Activated naive CD8-positive, alpha-beta T cell treated with anti-CD3 and anti-CD28 coated beads, Interleukin-2, amount 50 U/mL, for 16 hours (primary cell): Measurements from ENCODE around the gene LRP1B.

Experiments used
- DNase-seq: peaks from one replicate; pipeline ENCODE4 v3.0.0-alpha.2; 2020; ENCODE audit warnings: low read depth, low spot score

The LRP1B gene

DNA sequence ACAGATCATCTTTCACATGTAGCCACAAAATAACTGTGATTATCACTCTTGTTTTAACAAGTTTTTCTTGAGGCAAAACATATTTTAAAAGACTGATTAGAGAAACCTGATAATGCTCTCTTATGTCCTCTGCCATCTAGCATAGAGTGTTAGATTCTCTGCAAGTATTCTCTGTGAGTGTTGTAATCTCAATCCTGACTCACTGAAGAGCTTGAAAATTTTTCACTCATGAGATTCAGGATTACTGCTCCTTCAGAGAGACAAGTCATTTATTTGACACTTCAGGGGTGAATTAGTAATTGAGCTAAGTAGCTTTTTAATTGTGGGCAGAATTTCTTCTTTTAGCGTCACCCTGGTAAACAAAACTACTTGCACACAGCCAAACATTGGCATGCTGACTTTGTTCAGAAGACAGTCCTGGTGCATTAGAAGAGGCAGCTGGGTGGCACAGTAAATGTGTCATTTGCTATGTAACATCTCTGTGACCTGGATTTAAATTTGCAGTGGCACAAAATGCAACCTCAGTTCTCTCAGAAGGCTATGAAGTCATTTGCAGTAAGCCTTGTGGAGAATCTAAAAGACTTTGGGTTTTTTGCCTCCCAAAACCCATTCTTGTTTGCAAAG, 172.9 kb downstream of the LRP1B start:
- no peak for DNase-seq

DNA sequence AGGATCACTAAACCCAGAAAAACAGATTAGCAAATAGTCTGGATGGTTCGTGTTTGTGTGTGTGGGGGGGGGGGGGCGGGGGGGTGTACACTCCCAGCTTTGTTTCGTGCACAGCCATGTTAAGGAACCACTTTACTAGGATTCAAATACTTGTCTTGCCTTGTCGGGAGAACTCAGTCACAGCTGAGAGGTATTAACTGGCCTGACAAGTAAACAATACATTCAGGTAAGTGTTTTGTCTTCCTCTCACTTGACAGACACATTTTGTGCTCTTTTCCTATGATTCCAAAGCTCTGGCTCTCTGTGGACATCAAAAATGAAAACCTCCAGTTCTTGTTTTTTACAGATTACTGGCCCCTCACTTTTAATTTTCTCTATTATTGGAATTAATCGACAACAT, 173.5 kb downstream of the LRP1B start:
- no peak for DNase-seq

DNA sequence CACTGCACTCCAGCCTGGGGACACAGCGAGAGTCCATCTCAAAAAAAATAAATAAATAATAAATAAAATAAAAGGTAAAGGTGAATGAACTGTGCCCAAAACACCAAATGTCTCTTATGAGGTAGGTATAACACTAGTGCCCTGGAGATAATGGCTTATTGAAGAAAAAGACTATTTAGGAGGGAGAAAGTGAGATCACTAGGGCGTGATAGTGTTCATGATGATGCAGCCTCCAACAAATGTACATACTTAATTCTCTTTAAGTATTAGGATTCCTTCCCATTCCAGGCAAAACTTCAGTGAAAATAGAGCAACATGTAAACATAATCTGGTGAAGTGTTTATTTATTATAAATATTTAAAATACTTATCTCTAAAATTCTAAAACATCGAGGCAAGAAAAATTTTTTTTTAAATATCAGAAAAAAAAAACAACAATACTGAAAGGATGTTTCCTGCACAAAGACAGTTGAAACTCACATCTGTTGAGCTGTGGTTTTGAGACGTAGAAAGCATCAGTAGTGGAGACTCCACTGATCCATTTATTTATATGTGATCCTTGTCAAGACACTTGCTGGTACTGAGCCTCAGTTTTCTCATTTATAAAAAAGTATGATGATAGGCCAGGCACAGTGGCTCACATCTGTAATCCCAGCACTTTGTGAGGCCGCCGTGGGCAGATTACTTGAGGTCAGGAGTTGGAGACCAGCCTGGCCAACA, 183.3 kb downstream of the LRP1B start:
- DNase-seq: no peak

GRCh38 chr2:141946016-141946415, 184.8 kb downstream of the LRP1B start:
- DNase-seq: no peak

DNA sequence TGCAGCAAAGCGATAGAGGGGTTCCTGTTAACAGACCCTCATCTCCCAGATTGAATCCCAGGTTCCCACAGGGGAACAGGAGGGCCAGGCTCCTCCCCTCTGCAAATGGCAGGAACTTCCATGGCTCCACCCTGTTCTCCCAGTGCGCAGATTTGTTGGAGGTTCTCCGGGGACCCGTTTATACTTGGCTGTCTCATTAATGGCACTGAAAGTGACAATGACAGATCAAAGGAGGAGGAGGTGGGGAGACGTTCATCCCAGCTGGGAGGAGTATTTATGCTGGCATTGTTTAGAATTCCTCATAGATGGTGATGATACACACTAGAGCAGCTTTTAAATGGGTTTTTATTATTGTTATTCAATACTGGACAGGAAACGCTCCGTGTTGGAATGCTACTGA, 186.9 kb downstream of the LRP1B start:
- DNase-seq: no peak

DNA sequence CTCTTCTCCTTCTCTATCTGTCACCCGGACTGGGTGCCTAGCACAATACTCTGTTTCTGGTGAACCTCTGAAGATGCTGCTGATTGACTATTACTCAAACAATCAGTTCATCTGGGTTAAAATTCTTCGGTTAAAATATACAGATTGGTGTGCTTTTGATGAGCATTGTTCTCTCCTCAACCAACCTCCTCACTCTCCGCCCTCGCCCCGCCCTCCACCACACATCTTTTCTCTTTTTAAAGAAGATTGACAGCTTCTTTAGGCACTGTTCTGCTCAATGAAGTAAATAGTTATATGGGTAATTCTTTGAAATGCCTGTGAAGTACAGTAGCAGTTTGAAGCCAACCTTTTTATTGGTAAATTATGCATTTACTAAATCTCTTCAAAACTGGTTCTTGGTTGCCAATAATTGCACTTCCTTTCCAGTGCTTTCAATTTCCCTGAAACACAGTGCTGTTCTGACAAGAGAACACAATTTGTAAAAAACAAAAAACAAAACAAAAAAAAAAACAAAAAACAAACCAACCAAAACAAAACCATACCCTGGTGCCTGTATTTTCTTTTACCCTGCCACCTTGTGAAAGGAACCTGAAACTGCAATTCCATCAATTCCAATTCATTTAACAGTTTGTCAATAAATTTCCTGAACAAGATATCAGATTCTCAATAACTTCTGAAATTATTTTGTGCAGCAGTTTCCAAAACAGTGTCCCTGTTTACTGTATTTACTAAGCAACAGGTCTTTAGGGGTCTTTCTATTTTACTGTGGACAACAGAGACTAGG, 188.6 kb downstream of the LRP1B start:
- DNase-seq: no peak

GRCh38 chr2:141941210-141941714, 189.6 kb downstream of the LRP1B start:
- no peak for DNase-seq

GRCh38 chr2:141940709-141941108, 190.1 kb downstream of the LRP1B start:
- no peak for DNase-seq

GRCh38 chr2:141933226-141933625, 197.6 kb downstream of the LRP1B start:
- DNase-seq: no peak

- no peak for DNase-seq
These were observed 198.6 kb downstream of the LRP1B start for GRCh38 chr2:141932261-141932660.

- no peak for DNase-seq
These were observed 199.0 kb downstream of the LRP1B start for GRCh38 chr2:141931797-141932196.

DNA sequence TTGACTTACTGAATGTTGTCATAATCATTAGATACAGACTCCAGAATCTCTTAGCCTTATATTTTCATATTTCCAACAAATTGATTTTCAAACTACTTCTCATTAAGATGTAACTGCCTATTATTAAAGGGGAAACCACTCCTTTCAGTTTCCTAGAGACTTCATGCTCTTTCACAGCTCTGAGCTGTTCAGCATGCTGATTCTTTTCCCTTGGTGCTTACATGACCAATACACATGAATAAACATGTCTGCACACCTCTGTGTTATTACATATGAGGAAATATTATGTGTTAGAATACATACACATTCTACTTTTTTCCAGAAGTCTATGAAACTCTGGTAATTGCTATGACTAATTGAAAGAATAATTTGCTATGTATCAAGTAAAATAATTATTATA, 200.0 kb downstream of the LRP1B start:
- DNase-seq: no peak

DNA sequence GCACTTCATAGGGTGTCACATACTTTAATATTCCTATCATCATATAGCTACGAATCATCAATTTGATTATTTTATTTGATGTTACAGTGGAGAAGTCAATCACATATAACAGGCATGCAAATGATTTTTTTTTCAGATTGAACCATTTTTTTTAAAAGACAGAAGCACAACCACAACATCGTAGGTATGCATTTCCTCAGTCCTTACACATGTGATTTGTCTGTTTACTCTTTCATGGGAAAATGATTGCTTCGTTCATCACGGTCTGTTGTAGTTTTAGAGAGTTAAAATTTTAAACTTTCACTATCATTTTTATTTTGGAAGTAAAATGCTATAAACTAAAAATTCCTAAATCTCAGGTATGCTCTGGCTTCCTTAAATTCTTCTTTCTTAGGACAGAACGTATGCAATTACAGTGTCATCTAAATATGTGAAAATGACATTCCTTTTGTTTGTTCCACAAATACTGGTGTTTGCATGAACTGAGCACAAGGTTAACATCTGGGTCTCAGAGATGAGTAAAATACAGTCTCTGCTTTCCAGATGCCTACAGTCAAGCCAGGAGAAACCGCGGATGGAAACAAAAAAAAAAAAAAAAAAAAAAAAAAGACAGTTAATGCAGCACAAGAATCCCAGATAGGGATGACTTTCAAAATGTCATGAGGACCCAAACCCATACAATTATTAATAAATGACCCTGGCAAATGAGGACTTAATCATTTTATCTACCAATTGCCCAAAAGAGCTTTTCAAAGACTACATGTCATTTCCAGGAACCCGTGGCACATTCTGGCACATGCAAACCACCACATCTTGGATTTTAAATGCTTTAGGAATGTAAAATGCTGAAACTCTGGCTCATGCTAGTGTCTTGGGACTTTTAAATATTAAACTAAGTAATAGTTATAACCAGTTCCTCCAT, 201.2 kb downstream of the LRP1B start:
- no peak for DNase-seq

- no peak for DNase-seq
These were observed 202.3 kb downstream of the LRP1B start for GRCh38 chr2:141928476-141928875.

GRCh38 chr2:141927536-141927935, 203.3 kb downstream of the LRP1B start:
- DNase-seq: no peak

DNA sequence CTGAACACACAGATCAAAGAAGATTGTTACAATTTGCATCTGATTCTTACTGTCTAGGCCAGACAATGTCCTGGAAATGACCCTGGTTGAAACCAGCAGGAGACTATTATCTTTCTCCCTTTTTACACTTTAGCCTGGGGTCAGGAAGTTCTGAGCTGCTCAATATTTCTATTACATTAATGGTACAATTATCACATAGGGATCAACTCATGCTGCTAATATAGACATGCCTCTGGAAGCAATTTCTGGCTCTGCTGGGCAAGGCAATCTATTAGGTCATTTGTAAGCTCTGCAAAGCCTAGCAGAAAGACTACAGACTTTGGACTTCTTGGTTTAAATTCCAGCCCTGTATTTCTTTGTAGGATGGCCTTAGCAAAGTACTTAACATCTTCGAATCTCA, 205.3 kb downstream of the LRP1B start:
- no peak for DNase-seq

DNA sequence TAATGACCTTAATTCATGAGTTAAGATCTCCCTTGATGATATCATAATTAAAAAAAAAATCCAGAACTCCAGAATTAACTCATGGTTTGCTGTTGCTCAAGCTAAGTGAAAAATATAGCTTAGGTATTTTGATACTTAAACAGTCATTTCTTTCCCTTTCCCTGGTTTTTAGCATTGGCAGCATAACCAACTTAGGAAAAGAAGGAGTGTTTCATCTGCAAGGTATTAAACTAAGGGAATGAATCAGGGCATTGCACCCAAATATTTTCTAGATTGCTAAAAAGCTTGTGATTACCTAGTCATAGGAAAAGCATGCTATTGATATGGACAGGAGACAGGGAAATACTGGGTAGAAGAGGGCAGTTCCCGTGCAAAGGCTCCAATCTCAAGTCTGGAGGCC, 207.2 kb downstream of the LRP1B start:
- DNase-seq: no peak

GRCh38 chr2:141911485-141912066, 219.2 kb downstream of the LRP1B start:
- no peak for DNase-seq

DNA sequence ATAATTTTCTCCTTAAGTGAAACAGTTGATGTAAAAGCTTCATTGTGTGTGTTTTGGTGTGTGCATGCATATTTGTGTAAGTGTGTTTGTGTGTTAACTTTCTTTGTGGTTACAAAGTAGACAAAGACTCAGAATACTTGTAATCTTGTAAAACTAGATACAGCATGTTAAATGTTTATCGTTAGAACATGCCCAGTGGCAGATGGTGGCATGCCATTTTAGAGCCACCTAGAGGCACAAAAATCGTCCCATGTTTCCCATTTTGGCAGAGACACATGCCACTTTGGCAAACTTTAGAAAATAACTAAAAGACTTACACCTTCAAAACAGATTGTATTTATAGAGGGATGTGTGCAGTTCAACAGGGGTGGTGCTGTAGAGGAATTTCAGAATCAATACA, 224.1 kb downstream of the LRP1B start:
- DNase-seq: no peak

- DNase-seq: no peak
These were observed 230.0 kb downstream of the LRP1B start for GRCh38 chr2:141900826-141901225.

DNA sequence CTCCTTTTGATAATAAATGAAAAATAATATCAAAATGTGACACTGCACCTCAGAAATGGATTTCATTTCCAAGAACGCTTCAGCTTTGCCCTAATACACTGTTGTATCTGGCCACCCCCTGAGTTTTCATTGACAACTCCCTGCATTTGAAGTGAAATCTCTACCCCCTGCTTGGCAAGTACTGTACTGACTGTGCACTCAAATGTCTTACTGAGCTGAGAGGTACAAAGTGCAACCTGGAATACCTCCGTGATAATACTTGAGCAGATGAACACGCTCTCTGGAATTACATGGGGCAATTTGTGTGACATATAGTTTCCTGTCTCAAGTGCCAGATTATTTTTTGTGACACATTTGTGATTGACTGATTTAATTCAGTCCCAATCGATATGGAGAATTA, 231.1 kb downstream of the LRP1B start:
- DNase-seq: no peak
